ENCODE results near the gene ATP10A. TPM values are rescaled to one million over a fixed set of nuclear protein-coding genes. Genes with fewer than 3 reads are reported as not detected.
"Not testable (repeated sequence)": the region's sequence is repeated elsewhere in the genome, so short reads cannot be mapped to it uniquely, and the experiment has no call there.

The ATP10A gene
- polyA plus RNA-seq, 1 of the 3 experiments (the other 2 are of a cell fraction) = not detected

- TF ChIP-seq ZBTB33 (IDR thresholded peaks at IDR 0.05; ENCODE audit: borderline replicate concordance, low read depth) = no peak
- TF ChIP-seq JUND (IDR thresholded peaks at IDR 0.05) = no peak
- TF ChIP-seq FOXJ3 (CRISPR knock-in tag; IDR thresholded peaks at IDR 0.05) = no peak
- no peak for TF ChIP-seq TEAD4 (IDR thresholded peaks at IDR 0.05; ENCODE audit: borderline replicate concordance, insufficient read depth)
Observed at GRCh38 chr15:25858952-25859760, 4.0 kb downstream of the ATP10A start (continued).

- POLR2A ChIA-PET; H3K36me3 ChIP-seq (replicated peaks in 1 of 2; ENCODE audit: control insufficient read depth in 1 of 2, insufficient read depth in 2 of 2, low read length in 1 of 2); H3K9ac ChIP-seq; CTCF ChIA-PET; H2AFZ ChIP-seq (ENCODE audit: low read depth); H3K27ac ChIP-seq (ENCODE audit: low read depth in 2 of 2, low read length in 1 of 2); H4K20me1 ChIP-seq (ENCODE audit: insufficient read depth); H3K9me2 ChIP-seq; H3K9me3 ChIP-seq; H3K4me1 ChIP-seq (ENCODE audit: control insufficient read depth in 1 of 2, insufficient read depth in 2 of 2, low read depth in 1 of 2, low read length in 1 of 2); H3K4me3 ChIP-seq (ENCODE audit: low read depth in 2 of 2, low read length in 1 of 2); DNase-seq; H3K4me2 ChIP-seq; H3K79me2 ChIP-seq (ENCODE audit: insufficient read depth); H3F3A ChIP-seq (replicated peaks; ENCODE audit: insufficient read depth); H3K27me3 ChIP-seq (ENCODE audit: insufficient read depth): not testable (repeated sequence)
- WGBS (ENCODE audit: low lambda C conversion rate) = 27% methylated on average over 5 of the region's 5 CpGs
Observed at GRCh38 chr15:25856059-25856458, 7.1 kb downstream of the ATP10A start.

- no peak overlapping the region for H2AFZ ChIP-seq (ENCODE audit: low read depth)
- ChIA-PET CTCF (interaction anchor here (1.0 kb wide), 1 partner anchor 9 kb away, joined by 3 read pairs; no protein-coding TSS in a partner anchor), POLR2A (no interaction called here)
- no peak overlapping the region for H3K9ac ChIP-seq
- no peaks in the 10 kb centered on the region for H3K79me2 ChIP-seq (ENCODE audit: insufficient read depth)
- WGBS (ENCODE audit: low lambda C conversion rate) = 27% methylated on average over 4 of the region's 4 CpGs
- H3K9me3 ChIP-seq = no peaks in the 10 kb centered on the region
- no peak for DNase-seq
- H3F3A ChIP-seq (replicated peaks; ENCODE audit: insufficient read depth) = no peaks in the 10 kb centered on the region
- peaks cover 5 to 12% of the 10 kb centered on the region in 2 experiments; a peak in 1 of 4 replicates for H3K4me1 ChIP-seq (ENCODE audit: control insufficient read depth in 1 of 2, insufficient read depth in 2 of 2, low read depth in 1 of 2, low read length in 1 of 2)
- no peaks in the 10 kb centered on the region for H3K27me3 ChIP-seq (ENCODE audit: insufficient read depth)
- no peaks in the 10 kb centered on the region for H3K36me3 ChIP-seq (replicated peaks in 1 of 2; ENCODE audit: control insufficient read depth in 1 of 2, insufficient read depth in 2 of 2, low read length in 1 of 2)
- H3K27ac ChIP-seq (ENCODE audit: low read depth in 2 of 2, low read length in 1 of 2) = no peak overlapping the region
- no peaks in the 10 kb centered on the region for H3K9me2 ChIP-seq
- no peak overlapping the region for H3K4me3 ChIP-seq (ENCODE audit: low read depth in 2 of 2, low read length in 1 of 2)
- no peak overlapping the region for H3K4me2 ChIP-seq
- no peak for TF ChIP-seq FOSL2 (IDR thresholded peaks at IDR 0.05; ENCODE audit: borderline replicate concordance, low read depth)
- TF ChIP-seq MAX (IDR thresholded peaks at IDR 0.05; ENCODE audit: low read depth) = no peak
- no peak for TF ChIP-seq MEF2A (IDR thresholded peaks at IDR 0.05; ENCODE audit: borderline replicate concordance, low read depth)
- TF ChIP-seq CTCF (IDR thresholded peaks at IDR 0.05) = no peak
- TF ChIP-seq MXI1 (IDR thresholded peaks at IDR 0.05; ENCODE audit: low read depth, low read length) = no peak
- no peak for TF ChIP-seq GATA2 (CRISPR knock-in tag; IDR thresholded peaks at IDR 0.05)
- no peaks in the 10 kb centered on the region for H4K20me1 ChIP-seq (ENCODE audit: insufficient read depth)
Observed at GRCh38 chr15:25852661-25853524, 10.2 kb downstream of the ATP10A start.
